Measurements from ENCODE around the gene NCKAP5. TPM values are rescaled to one million over a fixed set of nuclear protein-coding genes. Genes with fewer than 3 reads are reported as not detected.

Gene NCKAP5
- polyA plus RNA-seq, 1 experiment, result 2.1 TPM

GRCh38 chr2:133109772-133110171, 458.5 kb downstream of the NCKAP5 start:
- H3K27me3 ChIP-seq (ENCODE audit: control insufficient read depth, insufficient read depth, low read length), result no peaks in the 10 kb centered on the region
- ChIA-PET POLR2A (no interaction called here), CTCF (interaction anchor here (0.7 to 1.3 kb wide), 2 partner anchors 10 to 13 kb away, joined by 3 to 5 read pairs; no protein-coding TSS in a partner anchor)
- TF ChIP-seq CTCF (IDR thresholded peaks at IDR 0.05; ENCODE audit: insufficient read depth, low read depth, low read length), result no peak
- no peaks in the 10 kb centered on the region for H3K36me3 ChIP-seq (ENCODE audit: control insufficient read depth, insufficient read depth, low read length)
- peak; percentile 66 for DNase-seq (ENCODE audit: low read depth)
- H3K4me3 ChIP-seq (ENCODE audit: low read depth, low read length), result no peak overlapping the region

- Histone ChIP-seq H3K36me3 (ENCODE audit: control insufficient read depth, insufficient read depth, low read length) (no peaks in the 10 kb centered on the region), H3K27me3 (ENCODE audit: control insufficient read depth, insufficient read depth, low read length) (no peaks in the 10 kb centered on the region), H3K4me3 (ENCODE audit: low read depth, low read length) (no peak overlapping the region)
- DNase-seq (ENCODE audit: low read depth), result no peak
- CTCF ChIA-PET, result no interaction called here
- POLR2A ChIA-PET, result no interaction called here
- no peak for TF ChIP-seq CTCF (IDR thresholded peaks at IDR 0.05; ENCODE audit: insufficient read depth, low read depth, low read length)
These were observed 461.0 kb downstream of the NCKAP5 start for GRCh38 chr2:133107058-133107815.

GRCh38 chr2:133104871-133105270, 463.4 kb downstream of the NCKAP5 start:
- no peak for TF ChIP-seq CTCF (IDR thresholded peaks at IDR 0.05; ENCODE audit: insufficient read depth, low read depth, low read length)
- no peak overlapping the region for H3K4me3 ChIP-seq (ENCODE audit: low read depth, low read length)
- ChIA-PET CTCF (no interaction called here), POLR2A (no interaction called here)
- H3K27me3 ChIP-seq (ENCODE audit: control insufficient read depth, insufficient read depth, low read length), result no peaks in the 10 kb centered on the region
- no peaks in the 10 kb centered on the region for H3K36me3 ChIP-seq (ENCODE audit: control insufficient read depth, insufficient read depth, low read length)
- no peak for DNase-seq (ENCODE audit: low read depth)

- CTCF ChIA-PET, result no interaction called here
- no peak for TF ChIP-seq CTCF (IDR thresholded peaks at IDR 0.05; ENCODE audit: insufficient read depth, low read depth, low read length)
- no peaks in the 10 kb centered on the region for H3K36me3 ChIP-seq (ENCODE audit: control insufficient read depth, insufficient read depth, low read length)
- DNase-seq (ENCODE audit: low read depth), result no peak
- no peak overlapping the region for H3K4me3 ChIP-seq (ENCODE audit: low read depth, low read length)
- POLR2A ChIA-PET, result no interaction called here
- no peaks in the 10 kb centered on the region for H3K27me3 ChIP-seq (ENCODE audit: control insufficient read depth, insufficient read depth, low read length)
These were observed 469.5 kb downstream of the NCKAP5 start for GRCh38 chr2:133098787-133099186.

- CTCF ChIA-PET, result interaction anchor here (0.9 kb wide), 1 partner anchor 12 kb away, joined by 5 read pairs; no protein-coding TSS in a partner anchor
- H3K36me3 ChIP-seq (ENCODE audit: control insufficient read depth, insufficient read depth, low read length), result no peaks in the 10 kb centered on the region
- H3K4me3 ChIP-seq (ENCODE audit: low read depth, low read length), result no peak overlapping the region
- no peak for DNase-seq (ENCODE audit: low read depth)
- no peaks in the 10 kb centered on the region for H3K27me3 ChIP-seq (ENCODE audit: control insufficient read depth, insufficient read depth, low read length)
- TF ChIP-seq CTCF (IDR thresholded peaks at IDR 0.05; ENCODE audit: insufficient read depth, low read depth, low read length), result no peak
- POLR2A ChIA-PET, result no interaction called here
These were observed 470.6 kb downstream of the NCKAP5 start for GRCh38 chr2:133097666-133098065.
